ENCODE results near the gene VTCN1. TPM values are rescaled to one million over a fixed set of nuclear protein-coding genes. Genes with fewer than 3 reads are reported as not detected.
"Not testable (repeated sequence)": the region's sequence is repeated elsewhere in the genome, so short reads cannot be mapped to it uniquely, and the experiment has no call there.

The VTCN1 gene
- total RNA-seq, 1 experiment from 2014 or later: not detected

- TF ChIP-seq ZBTB43 (CRISPR knock-in tag; IDR thresholded peaks at IDR 0.05) (no peak), SP1 (CRISPR knock-in tag; conservative IDR thresholded peaks at IDR 0.05) (no peak), HMGXB4 (CRISPR knock-in tag; IDR thresholded peaks at IDR 0.05) (no peak), ZNF281 (CRISPR knock-in tag; IDR thresholded peaks at IDR 0.05) (no peak), NR2C2 (CRISPR knock-in tag; IDR thresholded peaks at IDR 0.05) (no peak)
Measured at GRCh38 chr1:117161887-117162286, 48.8 kb downstream of the VTCN1 start (continued).

GRCh38 chr1:117151305-117151704 lies 59.4 kb downstream of the VTCN1 start:
- CTCF ChIA-PET: interaction anchor here (0.7 kb wide), 2 partner anchors 97 to 546 kb away, joined by 3 read pairs; no protein-coding TSS in a partner anchor
- H3K36me3 Mint-ChIP-seq: peaks cover 11% of the 10 kb centered on the region

GRCh38 chr1:117150316-117150715 lies 60.4 kb downstream of the VTCN1 start:
- DNase-seq (ENCODE audit: low spot score) (no peak), ATAC-seq (no peak)
- TF ChIP-seq ZNF671 (CRISPR knock-in tag; IDR thresholded peaks at IDR 0.05) (no peak), ZNF396 (CRISPR knock-in tag; IDR thresholded peaks at IDR 0.05; ENCODE audit: borderline replicate concordance) (no peak)
- ChIA-PET POLR2A (no interaction called here), CTCF (interaction anchor here (0.8 to 0.9 kb wide), 3 partner anchors 14 to 135 kb away, joined by 3 to 4 read pairs (median 3); no protein-coding TSS in a partner anchor)
- no peak overlapping the region for H3K27ac Mint-ChIP-seq
- H3K4me3 Mint-ChIP-seq: no peak overlapping the region
- peaks cover 11% of the 10 kb centered on the region for H3K36me3 Mint-ChIP-seq
- H3K27me3 Mint-ChIP-seq (ENCODE audit: low read depth): no peaks in the 10 kb centered on the region
- H3K9me3 Mint-ChIP-seq: peaks cover 14% of the 10 kb centered on the region
- peaks cover 17% of the 10 kb centered on the region for H3K4me1 Mint-ChIP-seq

More at GRCh38 chr1:117151305-117151704, 59.4 kb downstream of the VTCN1 start:
- peaks cover 15% of the 10 kb centered on the region for H3K4me1 Mint-ChIP-seq
- ATAC-seq; DNase-seq (ENCODE audit: low spot score); H3K27me3 Mint-ChIP-seq (ENCODE audit: low read depth); H3K27ac Mint-ChIP-seq; H3K4me3 Mint-ChIP-seq: not testable (repeated sequence)
- peaks cover 14% of the 10 kb centered on the region for H3K9me3 Mint-ChIP-seq
- POLR2A ChIA-PET: interaction anchor here (0.7 kb wide), 1 partner anchor 21 kb away, joined by 3 read pairs; no protein-coding TSS in a partner anchor

GRCh38 chr1:117147856-117148588 lies 62.7 kb downstream of the VTCN1 start:
- ChIA-PET CTCF (interaction anchor here (0.7 to 2.4 kb wide), 2 partner anchors 24 to 137 kb away, joined by 3 to 7 read pairs; no protein-coding TSS in a partner anchor), POLR2A (no interaction called here)
- Mint-ChIP-seq H3K9me3 (peaks cover 14% of the 10 kb centered on the region), H3K36me3 (peaks cover 11% of the 10 kb centered on the region), H3K27me3 (ENCODE audit: low read depth) (no peaks in the 10 kb centered on the region), H3K27ac (no peak overlapping the region), H3K4me1 (peaks cover 17% of the 10 kb centered on the region), H3K4me3 (no peak overlapping the region)
- ATAC-seq (no peak), DNase-seq (ENCODE audit: low spot score) (no peak)
- TF ChIP-seq STAT6 (CRISPR knock-in tag; conservative IDR thresholded peaks at IDR 0.05; ENCODE audit: low read depth) (no peak), ZBTB43 (CRISPR knock-in tag; IDR thresholded peaks at IDR 0.05) (no peak), ELF4 (CRISPR knock-in tag; IDR thresholded peaks at IDR 0.05; ENCODE audit: low read depth) (no peak), SMAD3 (CRISPR knock-in tag; IDR thresholded peaks at IDR 0.05; ENCODE audit: borderline replicate concordance) (no peak), MLX (CRISPR knock-in tag; IDR thresholded peaks at IDR 0.05) (no peak), ZNF416 (CRISPR knock-in tag; IDR thresholded peaks at IDR 0.05) (no peak), ZNF232 (CRISPR knock-in tag; IDR thresholded peaks at IDR 0.05) (no peak), TEAD1 (CRISPR knock-in tag; IDR thresholded peaks at IDR 0.05) (no peak), TCF7 (CRISPR knock-in tag; IDR thresholded peaks at IDR 0.05; ENCODE audit: low read depth) (no peak), TEAD4 (CRISPR knock-in tag; IDR thresholded peaks at IDR 0.05) (no peak)

Data from WTC11 (cell line).